ENCODE results near the gene SOBP.

SOBP gene

GRCh38 chr6:107641500-107641941 is 151.6 kb downstream of the SOBP start:
- DNase-seq, result no peak

- no peak for DNase-seq
Observed at GRCh38 chr6:107642095-107642860, 152.4 kb downstream of the SOBP start.

DNA sequence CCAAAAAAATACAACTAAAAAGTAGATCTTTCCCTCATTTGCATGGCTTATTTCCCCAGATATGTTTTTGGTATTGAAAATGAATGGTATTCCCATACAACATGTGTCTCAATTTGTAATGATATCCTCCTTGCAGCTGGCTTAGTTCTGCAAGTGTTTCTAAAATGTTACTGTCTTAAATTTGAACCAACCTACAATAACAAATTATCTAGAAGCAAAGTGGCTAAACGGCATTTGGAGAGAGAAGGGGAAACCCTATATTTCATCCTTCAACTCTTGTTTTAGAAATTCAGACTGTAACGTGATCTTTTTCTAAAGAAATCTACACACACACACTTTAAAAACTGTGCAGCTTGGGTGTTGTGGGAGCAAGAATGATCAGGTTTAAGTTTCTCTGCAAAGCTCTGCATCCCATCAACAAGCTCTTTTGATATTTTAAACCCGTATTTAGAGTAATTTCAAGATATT is 153.0 kb downstream of the SOBP start:
- DNase-seq, result no peak

DNA sequence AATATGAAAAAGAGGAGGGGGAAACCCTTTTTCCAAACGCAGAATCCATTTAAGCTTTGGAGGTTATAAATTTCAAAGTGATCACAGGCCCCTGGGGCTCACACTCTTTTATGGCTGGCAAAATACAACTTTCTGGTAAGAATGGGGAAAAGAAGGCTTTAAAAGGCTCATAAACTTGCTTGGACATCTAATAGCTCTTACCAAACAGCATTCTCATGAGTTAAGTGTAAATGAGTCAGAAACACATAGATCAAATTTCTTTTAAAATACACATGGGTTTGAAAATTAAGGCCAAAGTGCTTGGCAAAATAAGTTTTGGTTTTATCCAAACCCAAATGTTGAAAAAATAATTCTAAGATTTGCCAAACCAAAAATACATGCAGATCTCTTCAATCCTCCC is 154.6 kb downstream of the SOBP start:
- no peak for DNase-seq

DNA sequence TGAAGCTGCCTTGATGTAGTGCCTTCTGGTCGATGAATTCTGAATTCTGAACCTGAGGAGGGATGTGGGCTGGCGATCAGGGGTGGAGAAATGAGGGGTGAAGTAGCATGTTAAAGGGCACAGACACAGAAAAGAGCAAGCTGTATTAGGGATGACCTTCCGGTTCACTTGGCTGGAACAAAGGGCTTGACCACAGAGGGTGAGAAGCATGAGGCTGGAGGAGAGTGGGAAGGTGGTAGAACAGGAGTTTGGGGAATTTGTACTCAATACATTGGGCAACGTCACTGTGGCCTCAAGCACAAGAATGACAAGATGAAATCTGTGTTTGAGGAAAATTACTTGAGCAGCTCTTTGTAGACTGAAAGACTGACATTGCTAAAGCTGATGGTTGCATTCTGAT is 155.8 kb downstream of the SOBP start:
- no peak for DNase-seq

- no peak for DNase-seq
Observed at GRCh38 chr6:107646176-107646575, 156.3 kb downstream of the SOBP start.

DNA sequence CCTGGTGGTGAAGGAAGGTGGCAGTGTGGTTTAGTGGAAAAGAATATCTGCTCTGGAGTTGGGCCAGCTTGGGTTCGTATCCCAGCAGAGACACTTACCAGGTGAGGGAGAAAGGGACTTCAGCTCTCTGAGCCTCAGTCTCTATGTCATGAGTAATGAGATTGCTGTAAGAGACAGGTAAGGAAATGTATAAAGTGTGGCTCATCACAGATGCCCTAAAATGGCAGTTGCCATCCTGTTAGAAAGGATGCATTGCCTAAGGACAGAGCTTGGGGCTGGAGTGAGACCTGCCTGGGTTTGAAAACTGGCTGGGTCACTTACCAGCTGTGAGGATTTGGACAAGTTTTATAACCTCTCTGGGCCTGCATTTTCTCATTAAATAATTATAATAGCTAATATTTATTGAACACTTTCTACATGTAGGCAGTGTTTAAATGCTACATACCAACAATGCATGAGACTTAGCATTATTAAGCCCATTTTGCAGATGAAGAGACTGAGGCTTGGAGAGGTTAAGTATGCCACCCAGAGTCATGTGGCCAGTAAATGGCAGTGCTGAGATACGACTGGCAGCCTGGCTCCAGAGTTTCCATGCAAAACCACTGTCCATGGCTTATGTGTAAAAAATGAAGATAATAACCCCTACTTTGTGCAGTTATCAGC is 157.0 kb downstream of the SOBP start:
- no peak for DNase-seq

- DNase-seq, result no peak
Observed at GRCh38 chr6:107647439-107647948, 157.6 kb downstream of the SOBP start.

- no peak for DNase-seq
Observed at GRCh38 chr6:107648983-107649382, 159.1 kb downstream of the SOBP start.

- DNase-seq, result no peak
Observed at GRCh38 chr6:107652526-107653182, 162.7 kb downstream of the SOBP start.

DNA sequence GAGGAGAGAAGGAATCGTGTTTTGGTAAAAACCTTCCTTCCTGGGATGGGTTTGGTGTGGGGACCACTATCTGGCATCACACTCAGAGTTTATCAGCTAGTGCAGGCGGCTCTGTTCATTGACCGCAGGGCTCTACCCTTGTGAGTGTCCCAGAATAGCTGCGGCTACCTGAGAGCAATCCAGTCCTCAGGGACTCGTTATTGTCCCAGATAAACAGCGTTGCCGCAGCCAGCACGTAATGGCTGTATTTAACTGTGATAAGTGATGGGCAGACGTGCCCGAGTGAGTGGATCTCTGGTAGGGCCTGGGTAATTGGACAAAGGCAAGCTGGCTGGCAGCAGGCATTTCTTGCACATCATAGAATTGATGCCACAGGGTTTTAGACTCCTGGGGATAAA is 163.3 kb downstream of the SOBP start:
- DNase-seq, result no peak

GRCh38 chr6:107653861-107654394 is 164.0 kb downstream of the SOBP start:
- no peak for DNase-seq

DNA sequence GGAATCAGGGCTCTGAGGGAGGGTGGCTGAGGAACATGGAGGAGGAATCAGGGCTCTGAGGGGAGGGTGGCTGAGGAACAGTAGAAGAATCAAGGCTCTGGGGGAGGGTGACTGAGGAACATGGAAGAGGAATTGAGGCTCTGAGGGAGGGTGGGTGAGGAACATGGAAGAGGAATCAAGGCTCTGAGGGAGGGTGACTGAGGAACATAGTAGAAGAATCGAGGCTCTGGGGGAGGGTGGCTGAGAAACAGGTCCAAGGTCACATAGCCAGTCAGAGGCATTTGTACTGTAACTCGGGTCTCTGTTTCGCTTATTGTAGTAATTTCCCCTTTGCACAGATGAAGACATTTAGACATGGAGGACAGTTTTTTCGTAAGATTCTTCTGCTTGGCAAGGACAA is 164.8 kb downstream of the SOBP start:
- no peak for DNase-seq

GRCh38 chr6:107655245-107655644 is 165.3 kb downstream of the SOBP start:
- DNase-seq, result no peak

GRCh38 chr6:107655864-107656263 is 165.9 kb downstream of the SOBP start:
- no peak for DNase-seq

- no peak for DNase-seq
Observed at GRCh38 chr6:107656401-107656800, 166.5 kb downstream of the SOBP start.

DNA sequence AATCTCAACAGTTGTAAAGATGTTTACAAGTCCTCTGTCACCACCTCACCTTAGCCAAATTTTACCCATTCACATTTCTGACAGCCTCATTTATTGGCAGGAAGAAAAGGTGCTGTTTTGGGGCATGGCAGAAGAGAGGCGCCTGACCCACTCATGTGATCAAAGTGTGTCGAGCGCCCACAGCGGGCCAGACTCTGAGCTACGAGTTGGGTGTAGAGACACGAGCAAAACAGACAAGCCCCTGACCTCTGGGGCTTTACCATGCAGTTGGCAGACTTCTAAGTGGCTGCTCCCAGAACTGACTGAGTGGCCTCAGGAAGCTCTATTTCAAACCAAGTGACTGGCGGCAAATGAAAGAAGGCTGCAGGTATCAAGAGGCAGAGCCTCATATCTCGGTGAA is 167.0 kb downstream of the SOBP start:
- DNase-seq, result no peak

DNA sequence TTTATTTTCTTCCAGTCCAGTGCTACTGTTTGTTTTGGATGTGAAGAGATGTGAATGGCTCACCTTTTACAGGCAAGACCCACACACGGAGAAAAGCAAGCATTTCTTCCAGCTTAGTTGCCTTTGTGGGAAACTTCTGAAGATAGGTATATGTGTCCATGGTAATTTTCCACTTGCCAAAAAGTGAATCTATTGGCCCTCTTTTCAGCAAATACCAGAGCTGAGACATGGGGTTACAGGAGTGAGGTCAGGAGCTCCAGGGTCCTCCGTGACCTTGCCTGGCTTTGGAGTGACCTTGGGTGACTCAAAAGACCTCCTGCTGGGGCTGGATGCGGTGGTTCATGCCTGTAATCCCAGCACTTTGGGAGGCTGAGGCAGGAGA is 167.4 kb downstream of the SOBP start:
- no peak for DNase-seq

GRCh38 chr6:107657755-107658461 is 168.0 kb downstream of the SOBP start:
- peak; percentile 15 for DNase-seq

- DNase-seq, result no peak
Observed at GRCh38 chr6:107658920-107659865, 169.3 kb downstream of the SOBP start.

DNA sequence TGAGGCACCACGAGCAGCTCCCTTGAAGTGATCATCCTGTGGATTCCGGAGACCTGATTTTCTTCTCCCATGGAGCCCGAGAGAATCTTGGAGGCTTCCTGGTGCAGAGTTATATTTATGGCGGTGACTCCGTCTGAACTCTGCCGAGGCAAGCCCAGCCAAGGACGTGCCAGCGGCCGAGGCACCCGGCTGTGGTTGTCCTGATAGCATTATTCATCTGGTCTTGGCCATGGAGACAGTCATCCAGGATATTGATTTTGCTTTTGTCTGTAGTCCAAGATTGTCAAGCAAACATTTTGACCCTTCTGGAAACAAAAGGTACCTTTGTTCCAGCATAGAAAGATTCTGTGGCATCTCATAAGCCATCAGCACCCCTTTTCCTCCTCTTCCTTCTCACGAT is 170.9 kb downstream of the SOBP start:
- DNase-seq, result no peak

DNA sequence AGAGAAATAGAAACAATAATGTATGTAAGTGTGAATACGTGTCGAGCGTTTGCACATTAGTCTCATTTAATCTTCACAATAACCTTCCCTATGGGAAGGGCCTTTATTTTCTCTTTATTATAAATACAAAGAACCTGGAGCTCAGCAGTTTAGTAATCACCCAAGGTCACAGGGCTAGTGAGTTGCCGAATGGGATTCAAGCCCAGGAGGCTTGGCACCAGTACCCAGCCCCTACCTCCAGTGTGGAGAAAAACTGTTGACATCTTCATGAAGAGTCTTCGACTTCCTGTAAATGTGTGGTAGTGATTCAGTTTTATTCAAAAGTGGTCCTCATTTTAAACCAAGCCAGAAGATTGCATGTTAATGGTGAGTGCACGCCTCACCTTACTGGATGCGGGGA is 171.4 kb downstream of the SOBP start:
- no peak for DNase-seq
